Muscle of back (tissue), 11 donors: Measurements from ENCODE around the gene DLD. TPM values are rescaled to one million over a fixed set of nuclear protein-coding genes. Genes with fewer than 3 reads are reported as not detected.

Source experiments
- DNase-seq, 3 donors: peaks; one replicate each; pipeline versions ENCODE4 v3.0.0 to v3.0.0-alpha.2; 2013
- polyA plus RNA-seq, 10 donors: library from polyadenylated mRNA; unstranded; fragments of 120-200 nt; gene quantifications; one replicate each; pipeline ENCODE4 v1.2.1, GENCODE V29; 2013; ENCODE audit not compliant: insufficient read length in 10 of 10

The DLD gene
- polyA plus RNA-seq, 10 donors, result 71.7 to 108 (median 88.0) TPM

DNA sequence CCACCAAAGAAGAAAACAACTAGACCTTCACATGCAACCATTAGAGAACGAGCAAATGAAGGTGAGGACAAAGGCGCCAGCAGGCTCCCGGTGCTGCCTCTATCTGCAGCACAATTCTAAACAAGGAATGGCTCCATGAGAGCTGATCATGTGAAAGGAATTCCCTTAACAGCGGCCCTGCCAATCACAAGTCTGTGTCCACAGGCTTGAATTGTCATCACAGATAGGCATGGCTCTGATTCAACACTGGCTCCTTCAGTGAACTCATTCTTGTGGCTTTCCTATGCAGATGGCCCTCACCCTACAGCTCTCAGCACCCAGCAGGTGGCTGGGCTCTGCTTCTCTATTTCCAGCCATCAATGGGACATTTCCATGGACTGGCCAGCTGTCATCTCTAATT, 75.7 kb downstream of the DLD start:
- peak; percentile 54 to 79 (median 69) for DNase-seq

GRCh38 chr7:107967420-107967819, 76.4 kb downstream of the DLD start:
- DNase-seq, result no peak

DNA sequence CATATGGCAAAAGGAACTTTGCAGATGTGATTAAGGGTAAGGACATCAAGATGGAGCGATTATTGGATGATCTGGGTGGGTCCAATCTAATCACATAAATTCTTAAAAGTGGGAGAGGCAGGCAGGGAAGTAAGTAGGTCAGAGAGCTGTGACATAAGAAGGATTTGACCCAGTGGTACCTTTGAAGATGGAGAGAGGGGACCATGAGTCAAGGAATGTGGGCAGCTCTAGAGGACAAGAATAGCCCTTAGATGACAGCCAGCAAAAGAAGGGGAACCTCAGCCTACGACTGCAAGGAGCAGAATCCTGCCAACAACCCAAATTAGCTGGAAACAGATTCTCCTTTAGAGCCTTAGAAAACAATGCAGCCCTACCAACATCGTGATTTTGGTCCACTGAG, 77.5 kb downstream of the DLD start:
- DNase-seq, result no peak

GRCh38 chr7:107969856-107970255, 78.9 kb downstream of the DLD start:
- no peak for DNase-seq

Other genes with a start within 250 kb of the DLD start
- gene SLC26A4, start 230.4 kb upstream of the DLD start, polyA plus RNA-seq, result 1 to 10 TPM in 3 of 10 donors, under 1 TPM in 7; 0.42 to 1.4 (median 0.90) TPM
- gene CBLL1, start 147.0 kb upstream of the DLD start, polyA plus RNA-seq, result 10 to 100 TPM; 14.4 to 24.2 (median 19.9) TPM
- under 1 TPM in 2 of 10 donors, not detected in 8; 0.15 to 0.17 TPM for gene SLC26A3, start 88.0 kb upstream of the DLD start, polyA plus RNA-seq
- 100 to 1,000 TPM; 446 to 768 (median 508) TPM for gene LAMB1, start 112.0 kb downstream of the DLD start, polyA plus RNA-seq
- 1 to 10 TPM in 2 of 10 donors, under 1 TPM in 8; 0.10 to 7.7 (median 0.27) TPM for gene LAMB4, start 239.2 kb downstream of the DLD start, polyA plus RNA-seq